H1 (cell line): Measurements from ENCODE around the gene OVOL3. TPM values are rescaled to one million over a fixed set of nuclear protein-coding genes. Genes with fewer than 3 reads are reported as not detected.

Experiments used
- EP300 ChIP-seq, 2 experiments: IDR thresholded peaks; 1 replicate in 1 of 2; 2 replicates in 1 of 2; pipeline ENCODE4 v1.6.1; 2011 to 2012; ENCODE audit warnings: low read depth in 2 of 2, low read length in 2 of 2, mild to moderate bottlenecking in 2 of 2, borderline replicate concordance in 1 of 2, inconsistent platforms in 1 of 2, moderate library complexity in 1 of 2
- PHF8 ChIP-seq: fragments of 200-600 bp; sonication (generic); conservative IDR thresholded peaks from 2 replicates; pipeline ENCODE4 v1.7.1; 2012; ENCODE audit warnings: low read depth, mild to moderate bottlenecking, inconsistent platforms, low read length, moderate library complexity
- POLR2A ChIP-seq, 2 experiments: IDR thresholded peaks; 1 replicate in 1 of 2; 2 replicates in 1 of 2; pipeline ENCODE4 v1.6.1; 2011; ENCODE audit warnings: low read depth in 2 of 2, low read length in 2 of 2, mild to moderate bottlenecking in 2 of 2; ENCODE audit errors: control extremely low read depth in 1 of 2
- SP2 ChIP-seq: IDR thresholded peaks from 2 replicates; pipeline ENCODE4 v1.6.1; 2012; ENCODE audit warnings: mild to moderate bottlenecking, low read length, inconsistent platforms
- TCF12 ChIP-seq: IDR thresholded peaks from 2 replicates; pipeline ENCODE4 v1.6.1; 2011; ENCODE audit warnings: low read depth, mild to moderate bottlenecking, low read length
- polyA plus RNA-seq, 7 experiments: library from polyadenylated mRNA; depleted of rRNA in 3 of 7; stranded (reverse) in 5 of 7; unstranded in 2 of 7; fragments of >200 nt in 5 of 7; fragments of 200-250 nt in 2 of 7; gene quantifications; 1 replicate in 5 of 7; 2 replicates in 1 of 7; 4 replicates in 1 of 7; pipeline versions ENCODE4 v1.2.1 to v1.2.3, GENCODE V29; 2011 to 2013; ENCODE audit warnings: missing spikeins in 2 of 7, mixed read lengths in 2 of 7
- total RNA-seq: library from RNA; stranded (reverse); fragmentation: NEBNext Ultra II Directional; extraction: Animal tissue kit (Norgen Biotek cat#: 25700); gene quantifications from 2 replicates; pipeline ENCODE4 v1.2.1, GENCODE V29; 2021
- TF ChIP-seq, protein P1 (sequence below): IDR thresholded peaks from 2 replicates; pipeline ENCODE4 v1.6.1; 2012; ENCODE audit warnings: low read length, inconsistent platforms

The OVOL3 gene
- total and polyA plus RNA-seq, 2 of the 8 experiments (the other 6 are each of a cell fraction or from before 2014, with no cell fraction given), result 0.45 TPM; not detected in 1

DNA sequence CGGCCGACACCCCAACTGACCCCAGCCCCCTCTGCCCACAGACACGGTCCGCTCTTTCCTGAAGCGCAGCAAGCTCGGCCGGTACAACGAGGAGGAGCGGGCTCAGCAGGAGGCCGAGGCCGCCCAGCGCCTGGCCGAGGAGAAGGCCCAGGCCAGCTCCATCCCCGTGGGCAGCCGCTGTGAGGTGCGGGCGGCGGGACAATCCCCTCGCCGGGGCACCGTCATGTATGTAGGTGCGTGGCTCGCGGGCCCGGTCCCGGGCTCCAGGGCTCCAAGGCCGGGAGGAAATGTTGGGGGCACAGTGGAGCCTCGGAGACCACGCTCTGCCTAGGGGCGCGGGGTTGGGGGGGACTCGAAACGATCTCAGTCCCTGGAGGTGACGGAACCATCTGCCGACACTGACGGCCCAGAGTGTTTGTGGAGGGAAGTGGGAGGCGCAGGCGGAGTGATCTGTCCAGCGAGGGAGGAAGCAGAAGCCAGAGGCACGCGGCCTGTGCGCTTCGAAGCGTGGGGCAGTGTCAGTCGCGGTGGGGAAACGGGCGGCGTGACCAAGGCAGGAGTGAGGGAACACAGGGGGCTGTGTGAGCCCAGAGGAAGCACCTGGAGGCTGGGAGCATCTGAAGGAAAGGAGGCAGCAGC, 10.7 kb downstream of the OVOL3 start (continued):
- TF ChIP-seq, protein P1, sequence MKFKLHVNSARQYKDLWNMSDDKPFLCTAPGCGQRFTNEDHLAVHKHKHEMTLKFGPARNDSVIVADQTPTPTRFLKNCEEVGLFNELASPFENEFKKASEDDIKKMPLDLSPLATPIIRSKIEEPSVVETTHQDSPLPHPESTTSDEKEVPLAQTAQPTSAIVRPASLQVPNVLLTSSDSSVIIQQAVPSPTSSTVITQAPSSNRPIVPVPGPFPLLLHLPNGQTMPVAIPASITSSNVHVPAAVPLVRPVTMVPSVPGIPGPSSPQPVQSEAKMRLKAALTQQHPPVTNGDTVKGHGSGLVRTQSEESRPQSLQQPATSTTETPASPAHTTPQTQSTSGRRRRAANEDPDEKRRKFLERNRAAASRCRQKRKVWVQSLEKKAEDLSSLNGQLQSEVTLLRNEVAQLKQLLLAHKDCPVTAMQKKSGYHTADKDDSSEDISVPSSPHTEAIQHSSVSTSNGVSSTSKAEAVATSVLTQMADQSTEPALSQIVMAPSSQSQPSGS, result no peak
- TF ChIP-seq SP2 (no peak), TCF12 (no peak), PHF8 (no peak), EP300 (IDR thresholded peaks at IDR 0.05; ENCODE audit: borderline replicate concordance in 1 of 2, low read depth in 2 of 2, low read length in 2 of 2) (no peak), POLR2A (IDR thresholded peaks at IDR 0.05; ENCODE audit: control extremely low read depth in 1 of 2, low read depth in 2 of 2, low read length in 2 of 2) (no peak)
- TF ChIP-seq, all 59 proteins: peak for 0
